Measurements from ENCODE around the gene FLNB.
"Not testable (repeated sequence)": the region's sequence is repeated elsewhere in the genome, so short reads cannot be mapped to it uniquely, and the experiment has no call there.

FLNB gene

GRCh38 chr3:58188921-58189451 lies 180.8 kb downstream of the FLNB start:
- DNase-seq, result no peak

- no peak for DNase-seq
Measured at GRCh38 chr3:58189691-58190090, 181.5 kb downstream of the FLNB start.

GRCh38 chr3:58190291-58190690 lies 182.1 kb downstream of the FLNB start:
- no peak for DNase-seq

GRCh38 chr3:58190882-58191281 lies 182.7 kb downstream of the FLNB start:
- DNase-seq, result no peak

- DNase-seq, result no peak
Measured at GRCh38 chr3:58191361-58191991, 183.3 kb downstream of the FLNB start.

- DNase-seq, result no peak
Measured at GRCh38 chr3:58192069-58192468, 183.8 kb downstream of the FLNB start.

GRCh38 chr3:58193682-58194407 lies 185.6 kb downstream of the FLNB start:
- no peak for DNase-seq

- DNase-seq, result no peak
Measured at GRCh38 chr3:58197588-58197987, 189.4 kb downstream of the FLNB start.

- no peak for DNase-seq
Measured at GRCh38 chr3:58198362-58198761, 190.1 kb downstream of the FLNB start.

- DNase-seq, result no peak
Measured at GRCh38 chr3:58198804-58199203, 190.6 kb downstream of the FLNB start.

GRCh38 chr3:58200121-58200709 lies 192.0 kb downstream of the FLNB start:
- no peak for DNase-seq

GRCh38 chr3:58200846-58201355 lies 192.7 kb downstream of the FLNB start:
- no peak for DNase-seq

GRCh38 chr3:58201451-58201850 lies 193.2 kb downstream of the FLNB start:
- not testable (repeated sequence) for DNase-seq

GRCh38 chr3:58202917-58203360 lies 194.7 kb downstream of the FLNB start:
- no peak for DNase-seq

GRCh38 chr3:58203541-58203940 lies 195.3 kb downstream of the FLNB start:
- DNase-seq, result no peak

- DNase-seq, result no peak
Measured at GRCh38 chr3:58204720-58205119, 196.5 kb downstream of the FLNB start.

GRCh38 chr3:58205981-58206380 lies 197.8 kb downstream of the FLNB start:
- no peak for DNase-seq

GRCh38 chr3:58206406-58207011 lies 198.3 kb downstream of the FLNB start:
- no peak for DNase-seq

- DNase-seq, result no peak
Measured at GRCh38 chr3:58207954-58208353, 199.7 kb downstream of the FLNB start.

GRCh38 chr3:58209933-58210332 lies 201.7 kb downstream of the FLNB start:
- no peak for DNase-seq

GRCh38 chr3:58210761-58211460 lies 202.7 kb downstream of the FLNB start, which contains the start of gene DNASE1L3:
DNASE1L3 (minus strand) TSS chr3:58210972; CDS start chr3:58210906, 66 bp downstream.
- no peak for DNase-seq
